HG03039 (cell line): Measurements from ENCODE around the gene PDCD11.
"Not testable (repeated sequence)": the region's sequence is repeated elsewhere in the genome, so short reads cannot be mapped to it uniquely, and the experiment has no call there.

Experiments
- ATAC-seq: cut with Tn5 transposase; IDR thresholded peaks from one replicate; pipeline ENCODE4 v1.9.1; 2021; ENCODE audit warnings: mild to moderate bottlenecking, moderate library complexity; ENCODE audit not compliant: unreplicated experiment

The PDCD11 gene

GRCh38 chr10:103417148-103417469 lies 20.7 kb downstream of the PDCD11 start:
- ATAC-seq, result not testable (repeated sequence)

- ATAC-seq, result no peak
Measured at GRCh38 chr10:103417601-103418000, 21.2 kb downstream of the PDCD11 start.

GRCh38 chr10:103419101-103419500 lies 22.7 kb downstream of the PDCD11 start:
- no peak for ATAC-seq

GRCh38 chr10:103423748-103424147 lies 27.3 kb downstream of the PDCD11 start:
- ATAC-seq, result no peak

GRCh38 chr10:103427866-103428265 lies 31.4 kb downstream of the PDCD11 start:
- no peak for ATAC-seq

GRCh38 chr10:103428989-103429643 lies 32.7 kb downstream of the PDCD11 start:
- no peak for ATAC-seq

GRCh38 chr10:103429647-103430046 lies 33.2 kb downstream of the PDCD11 start:
- no peak for ATAC-seq

GRCh38 chr10:103431902-103432301 lies 35.5 kb downstream of the PDCD11 start:
- ATAC-seq, result no peak

GRCh38 chr10:103433858-103434257 lies 37.4 kb downstream of the PDCD11 start:
- ATAC-seq, result no peak

GRCh38 chr10:103439776-103440175 lies 43.4 kb downstream of the PDCD11 start:
- ATAC-seq, result no peak

GRCh38 chr10:103440416-103440815 lies 44.0 kb downstream of the PDCD11 start:
- no peak for ATAC-seq

GRCh38 chr10:103441206-103441605 lies 44.8 kb downstream of the PDCD11 start:
- ATAC-seq, result no peak

GRCh38 chr10:103441611-103442010 lies 45.2 kb downstream of the PDCD11 start:
- no peak for ATAC-seq

- ATAC-seq, result no peak
Measured at GRCh38 chr10:103442031-103442461, 45.6 kb downstream of the PDCD11 start.

- no peak for ATAC-seq
Measured at GRCh38 chr10:103443475-103444185, 47.2 kb downstream of the PDCD11 start.

GRCh38 chr10:103444478-103444877 lies 48.1 kb downstream of the PDCD11 start:
- no peak for ATAC-seq

GRCh38 chr10:103445366-103445765 lies 48.9 kb downstream of the PDCD11 start:
- ATAC-seq, result no peak

GRCh38 chr10:103445767-103446567 lies 49.5 kb downstream of the PDCD11 start:
- ATAC-seq, result no peak

GRCh38 chr10:103447187-103447586 lies 50.8 kb downstream of the PDCD11 start:
- no peak for ATAC-seq

GRCh38 chr10:103448746-103449145 lies 52.3 kb downstream of the PDCD11 start:
- no peak for ATAC-seq

GRCh38 chr10:103449208-103450144 lies 53.0 kb downstream of the PDCD11 start:
- ATAC-seq, result no peak
